WTC11 (cell line): ENCODE results near the gene PCDHA12. TPM values are rescaled to one million over a fixed set of nuclear protein-coding genes. Genes with fewer than 3 reads are reported as not detected.

ENCODE experiments used
- ATAC-seq: fragments of 200-7000 bp; cut with Tn5 transposase; 2 replicates; pipeline ENCODE4 v1.10.0; 2021; ENCODE audit warnings: mild to moderate bottlenecking, moderate library complexity
- CTCF ChIA-PET: fragments of 300-600 bp; sonication (Branson Sonifier 250); formaldehyde crosslinking; loops from one replicate; lab custom pipeline; 2021; ENCODE audit warnings: antibody characterized with exemption; lab: Charles Lee
- POLR2A ChIA-PET: fragments of 350-600 bp; sonication (Branson Sonifier 250); formaldehyde crosslinking; loops from one replicate; lab custom pipeline; 2021; ENCODE audit warnings: antibody characterized with exemption; lab: Charles Lee
- DNase-seq: peaks from one replicate; pipeline ENCODE4 v3.0.0; 2021; ENCODE audit warnings: low spot score
- H3K27ac Mint-ChIP-seq: 2 replicates; pipeline ENCODE4 v1.8.0; 2021; ENCODE audit warnings: mixed read lengths
- H3K27me3 Mint-ChIP-seq: 2 replicates; pipeline ENCODE4 v1.8.0; 2021; ENCODE audit warnings: low read depth, mild to moderate bottlenecking, moderate library complexity, mixed read lengths
- H3K36me3 Mint-ChIP-seq: 2 replicates; pipeline ENCODE4 v1.8.0; 2021; ENCODE audit warnings: mixed read lengths
- H3K4me1 Mint-ChIP-seq: 2 replicates; pipeline ENCODE4 v1.8.0; 2022; ENCODE audit warnings: mixed read lengths
- H3K4me3 Mint-ChIP-seq: 2 replicates; pipeline ENCODE4 v1.8.0; 2021; ENCODE audit warnings: mild to moderate bottlenecking, moderate library complexity, mixed read lengths
- H3K9me3 Mint-ChIP-seq: 2 replicates; pipeline ENCODE4 v1.8.0; 2021; ENCODE audit warnings: mixed read lengths
- ATF2 ChIP-seq: sonication (generic); formaldehyde crosslinking; IDR thresholded peaks from 2 replicates; pipeline ENCODE4 v1.8.1; 2022; ENCODE audit warnings: low read depth, missing genetic modification reagents, borderline replicate concordance
- ATF3 ChIP-seq: sonication (generic); formaldehyde crosslinking; conservative IDR thresholded peaks from 2 replicates; pipeline ENCODE4 v1.8.1; 2022; ENCODE audit warnings: mild to moderate bottlenecking, missing genetic modification reagents
- CTCF ChIP-seq: fragments of 200-600 bp; IDR thresholded peaks from 2 replicates; pipeline ENCODE4 v1.8.0; 2022; ENCODE audit warnings: antibody characterized with exemption
- E2F1 ChIP-seq: sonication (generic); formaldehyde crosslinking; IDR thresholded peaks from 2 replicates; pipeline ENCODE4 v1.8.0; 2022; ENCODE audit warnings: mild to moderate bottlenecking, missing genetic modification reagents
- ELF4 ChIP-seq: sonication (generic); formaldehyde crosslinking; IDR thresholded peaks from 2 replicates; pipeline ENCODE4 v1.8.1; 2022; ENCODE audit warnings: low read depth, mild to moderate bottlenecking, moderate library complexity, missing genetic modification reagents
- ETV6 ChIP-seq: sonication (generic); formaldehyde crosslinking; IDR thresholded peaks from 2 replicates; pipeline ENCODE4 v1.8.1; 2022; ENCODE audit warnings: mild to moderate bottlenecking, missing genetic modification reagents
- FOXK1 ChIP-seq: sonication (generic); formaldehyde crosslinking; IDR thresholded peaks from 2 replicates; pipeline ENCODE4 v1.8.0; 2022; ENCODE audit warnings: mild to moderate bottlenecking, moderate library complexity, missing genetic modification reagents
- FOXP1 ChIP-seq: sonication (generic); formaldehyde crosslinking; IDR thresholded peaks from 2 replicates; pipeline ENCODE4 v1.8.0; 2022; ENCODE audit warnings: missing genetic modification reagents, mild to moderate bottlenecking, moderate library complexity, borderline replicate concordance
- GABPB1 ChIP-seq: sonication (generic); formaldehyde crosslinking; IDR thresholded peaks from 2 replicates; pipeline ENCODE4 v1.8.1; 2023; ENCODE audit warnings: mild to moderate bottlenecking, missing genetic modification reagents
- GRHL2 ChIP-seq: fragments of 250-450 bp; sonication (Bioruptor Pico); IDR thresholded peaks from 2 replicates; pipeline ENCODE4 v1.8.0; 2022; ENCODE audit warnings: mild to moderate bottlenecking, moderate library complexity; ENCODE audit not compliant: insufficient replicate concordance, severe bottlenecking
- HMGXB4 ChIP-seq: sonication (generic); formaldehyde crosslinking; IDR thresholded peaks from 2 replicates; pipeline ENCODE4 v1.8.1; 2023; ENCODE audit warnings: mild to moderate bottlenecking, moderate library complexity, missing genetic modification reagents
- JAZF1 ChIP-seq: fragments of 250-450 bp; sonication (Bioruptor Pico); IDR thresholded peaks from 2 replicates; pipeline ENCODE4 v1.9.0; 2021; ENCODE audit warnings: moderate library complexity, mild to moderate bottlenecking, inconsistent platforms
- KAT7 ChIP-seq: sonication (generic); formaldehyde crosslinking; IDR thresholded peaks from 2 replicates; pipeline ENCODE4 v1.8.1; 2023; ENCODE audit warnings: missing genetic modification reagents, mild to moderate bottlenecking, borderline replicate concordance
- NFE2L1 ChIP-seq: sonication (generic); formaldehyde crosslinking; IDR thresholded peaks from 2 replicates; pipeline ENCODE4 v1.8.1; 2023; ENCODE audit warnings: missing genetic modification reagents
- NR3C1 ChIP-seq: sonication (generic); formaldehyde crosslinking; conservative IDR thresholded peaks from 2 replicates; pipeline ENCODE4 v1.8.1; 2023; ENCODE audit warnings: low read depth, mild to moderate bottlenecking, missing genetic modification reagents
- SP1 ChIP-seq: sonication (generic); formaldehyde crosslinking; conservative IDR thresholded peaks from 2 replicates; pipeline ENCODE4 v1.8.1; 2022; ENCODE audit warnings: missing genetic modification reagents
- TCF7 ChIP-seq: sonication (generic); formaldehyde crosslinking; IDR thresholded peaks from 2 replicates; pipeline ENCODE4 v1.8.0; 2022; ENCODE audit warnings: mild to moderate bottlenecking, low read depth, missing genetic modification reagents, moderate library complexity
- USF1 ChIP-seq: sonication (generic); formaldehyde crosslinking; IDR thresholded peaks from 2 replicates; pipeline ENCODE4 v1.8.0; 2022; ENCODE audit warnings: mild to moderate bottlenecking, missing genetic modification reagents
- ZBTB21 ChIP-seq: sonication (generic); formaldehyde crosslinking; IDR thresholded peaks from 2 replicates; pipeline ENCODE4 v1.8.1; 2023; ENCODE audit warnings: mild to moderate bottlenecking, missing genetic modification reagents, borderline replicate concordance
- ZNF232 ChIP-seq: sonication (generic); formaldehyde crosslinking; IDR thresholded peaks from 2 replicates; pipeline ENCODE4 v1.8.0; 2022; ENCODE audit warnings: mild to moderate bottlenecking, missing genetic modification reagents
- ZNF263 ChIP-seq: sonication (generic); formaldehyde crosslinking; IDR thresholded peaks from 2 replicates; pipeline ENCODE4 v1.8.1; 2022; ENCODE audit warnings: low read depth, mild to moderate bottlenecking, moderate library complexity, missing genetic modification reagents
- ZNF423 ChIP-seq: fragments of 250-450 bp; sonication (Bioruptor Pico); IDR thresholded peaks from 2 replicates; pipeline ENCODE4 v2.1.2; 2022; ENCODE audit warnings: mild to moderate bottlenecking, moderate library complexity
- ZNF512 ChIP-seq: sonication (generic); formaldehyde crosslinking; IDR thresholded peaks from 2 replicates; pipeline ENCODE4 v1.8.1; 2022; ENCODE audit warnings: missing genetic modification reagents, borderline replicate concordance
- ZSCAN18 ChIP-seq: fragments of 250-450 bp; sonication (Bioruptor Pico); IDR thresholded peaks from 2 replicates; pipeline ENCODE4 v2.1.2; 2022; ENCODE audit warnings: mild to moderate bottlenecking, moderate library complexity
- total RNA-seq: library from RNA; stranded (reverse); gene quantifications from 3 replicates; pipeline ENCODE4 v1.2.3, GENCODE V29; 2021

PCDHA12 gene
- total RNA-seq, 1 experiment from 2014 or later, result 9.6 TPM

GRCh38 chr5:140925806-140926442, 50.8 kb downstream of the PCDHA12 start, which contains the start of gene PCDHAC1 (continued):
- TF ChIP-seq JAZF1 (CRISPR knock-in tag) (no peak), ZNF423 (no peak)
- TF ChIP-seq, all 79 proteins: peak for 5

GRCh38 chr5:140926443-140927227, 51.5 kb downstream of the PCDHA12 start:
- H3K4me3 Mint-ChIP-seq, result peak overlapping the region; percentile 91
- DNase-seq, result peak; percentile 98
- H3K27me3 Mint-ChIP-seq, result peaks cover 37% of the 10 kb centered on the region
- H3K27ac Mint-ChIP-seq, result no peak overlapping the region
- ChIA-PET CTCF (interaction anchor here (0.6 to 4.4 kb wide), 51 partner anchors 8 to 273 kb away, joined by 3 to 243 read pairs (median 6); partner anchors contain the start of genes PCDHA1, PCDHA10, PCDHA11 and PCDHA12), POLR2A (interaction anchor here (0.6 to 3.4 kb wide), 12 partner anchors 14 to 140 kb away, joined by 3 to 50 read pairs (median 5); partner anchors contain the start of genes PCDHA1 and PCDHAC2)
- H3K9me3 Mint-ChIP-seq, result no peaks in the 10 kb centered on the region
- peaks cover 28% of the 10 kb centered on the region for H3K4me1 Mint-ChIP-seq
- ATAC-seq, result peak; percentile 86
- no peaks in the 10 kb centered on the region for H3K36me3 Mint-ChIP-seq
- TF ChIP-seq ZBTB21 (no peak), USF1 (CRISPR knock-in tag) (peak; percentile 24; the same call in 1 of the 2 replicates), TCF7 (CRISPR knock-in tag) (no peak), ZNF263 (CRISPR knock-in tag) (no peak), FOXK1 (CRISPR knock-in tag) (peak; percentile 52), SP1 (CRISPR knock-in tag) (peak; percentile 79), ZNF232 (no peak), E2F1 (CRISPR knock-in tag) (peak; percentile 36; the same call in 1 of the 2 replicates), ZSCAN18 (CRISPR knock-in tag) (no peak), FOXP1 (CRISPR knock-in tag) (no peak; the same call in none of the 2 replicates), NR3C1 (CRISPR knock-in tag) (no peak), ETV6 (peak; percentile 77), KAT7 (CRISPR knock-in tag) (no peak), ELF4 (no peak), GRHL2 (CRISPR knock-in tag) (no peak), HMGXB4 (CRISPR knock-in tag) (peak; percentile 100), GABPB1 (CRISPR knock-in tag) (no peak), ATF2 (no peak), ZNF512 (no peak), NFE2L1 (no peak; the same call in 1 of the 2 replicates), ATF3 (CRISPR knock-in tag) (no peak), CTCF (peak; percentile 87; the same call in 1 of the 2 replicates)
